Stomach (tissue), 9 donors: ENCODE results near the gene CLIC6. TPM values are rescaled to one million over a fixed set of nuclear protein-coding genes. Genes with fewer than 3 reads are reported as not detected.
A peak's percentile ranks its signal among the peaks of the same experiment; 100 is the strongest.

Experiments used
- DNase-seq, 2 donors: peaks; one replicate each; pipeline versions ENCODE4 v3.0.0 to v3.0.0-alpha.2; 2013 to 2019
- H3K27ac ChIP-seq, 5 donors: fragments of 200-600 bp in 4 of 5; sonication (generic) in 4 of 5; one replicate each; pipeline ENCODE4 v1.5.1; 2013 to 2019; ENCODE audit warnings: mild to moderate bottlenecking in 1 of 5, moderate library complexity in 1 of 5
- H3K27me3 ChIP-seq, 3 donors: fragments of 200-600 bp; sonication (generic); one replicate each; pipeline ENCODE4 v1.5.1; 2017 to 2019; ENCODE audit warnings: mixed run types in 1 of 3
- H3K36me3 ChIP-seq, 4 donors: fragments of 200-600 bp; sonication (generic); 1 replicate in 3 of 4; 2 replicates in 1 of 4; pipeline ENCODE4 v1.5.1; 2016 to 2019
- H3K4me1 ChIP-seq, 4 donors: fragments of 200-600 bp; sonication (generic); one replicate each; pipeline ENCODE4 v1.5.1; 2016 to 2019
- H3K4me3 ChIP-seq, 4 donors: fragments of 200-600 bp; sonication (generic) in 3 of 4; one replicate each; pipeline ENCODE4 v1.5.1; 2016 to 2019; ENCODE audit warnings: mild to moderate bottlenecking in 1 of 4
- H3K9me3 ChIP-seq, 4 donors: fragments of 200-600 bp; sonication (generic); one replicate each; pipeline ENCODE4 v1.5.1; 2016 to 2019
- CTCF ChIP-seq, 7 experiments: fragments of 450-650 bp in 4 of 7; fragments of 200-600 bp in 3 of 7; sonication (generic) in 3 of 7; IDR thresholded peaks; one replicate each; pipeline ENCODE4 v1.5.1; 2016 to 2019; ENCODE audit warnings: antibody characterized with exemption in 7 of 7, control low read depth in 2 of 7, mild to moderate bottlenecking in 1 of 7
- EP300 ChIP-seq: sonication (generic); formaldehyde crosslinking; IDR thresholded peaks from one replicate; pipeline ENCODE4 v1.6.1; 2017; ENCODE audit warnings: antibody characterized with exemption
- POLR2A ChIP-seq, 4 donors: fragments of 450-650 bp; IDR thresholded peaks; one replicate each; pipeline ENCODE4 v1.6.1; 2016; ENCODE audit warnings: antibody characterized with exemption in 4 of 4, control low read depth in 2 of 4, mild to moderate bottlenecking in 1 of 4, moderate library complexity in 1 of 4
- POLR2AphosphoS5 ChIP-seq, 3 donors: sonication (generic); formaldehyde crosslinking; IDR thresholded peaks; one replicate each; pipeline ENCODE4 v1.6.1; 2016; ENCODE audit warnings: antibody characterized with exemption in 3 of 3
- WGBS, 5 donors: extraction: QIAGEN DNeasy Blood & Tissue Kit in 3 of 5; methylation state at CpG; one replicate each; pipeline versions ENCODE4 v1.1.5 to v1.1.7; 2013 to 2018; 5-methylcytosine and 5-hydroxymethylcytosine counted together
- intact Hi-C: fragments of 100-400 bp; cut with DNase I; formaldehyde crosslinking; loops from one replicate; pipeline ENCODE4 v1.15.1; 2023; ENCODE audit warnings: low total_unique reads
- polyA plus RNA-seq, 3 donors: library from polyadenylated mRNA; stranded (reverse); fragments of 200-250 nt; gene quantifications; one replicate each; pipeline ENCODE4 v1.2.3, GENCODE V29; 2013
- total RNA-seq, 5 donors: library from RNA; depleted of rRNA; stranded (reverse); fragments of >200 nt; gene quantifications; one replicate each; pipeline versions ENCODE4 v1.1.0 to v1.2.3, GENCODE V29; 2014 to 2016
- donor health status: healthy with polysubstance abuse.
- donor health status: Bipolar disorder and iron deficiency.
- donor health status: healthy.

Gene CLIC6
- total and polyA plus RNA-seq, 8 donors, result 3.8 to 103 (median 64.8) TPM

- WGBS, 5 donors, result 52 to 86% (median 77%) methylated on average over 1 of the region's 1 CpG
- Histone ChIP-seq H3K27ac (peak overlapping the region in 3 of 5 donors; percentile 41 to 92 (median 83)), H3K9me3 (no peaks in the 10 kb centered on the region), H3K36me3 (no peaks in the 10 kb centered on the region), H3K27me3 (peaks cover 3 to 67% (median 19%) of the 10 kb centered on the region in 3 donors), H3K4me1 (peaks cover 7 to 44% (median 33%) of the 10 kb centered on the region in 4 donors), H3K4me3 (peak overlapping the region in 3 of 4 donors; percentile 63 to 69 (median 64))
- no peak for TF ChIP-seq CTCF (IDR thresholded peaks at IDR 0.05)
- TF ChIP-seq POLR2A (IDR thresholded peaks at IDR 0.05), result no peak
- TF ChIP-seq EP300, result no peak
- no peak for TF ChIP-seq POLR2AphosphoS5 (IDR thresholded peaks at IDR 0.05)
- intact Hi-C loops, result no loop called here
- no peak for DNase-seq
Observed at GRCh38 chr21:34671462-34671861, 2.7 kb downstream of the CLIC6 start.

GRCh38 chr21:34671891-34672290 is 3.1 kb downstream of the CLIC6 start:
- no peaks in the 10 kb centered on the region for H3K36me3 ChIP-seq
- H3K4me1 ChIP-seq, result peaks cover 7 to 44% (median 33%) of the 10 kb centered on the region in 4 donors
- peak overlapping the region in 3 of 4 donors; percentile 63 to 69 (median 64) for H3K4me3 ChIP-seq
- peak overlapping the region in 4 of 5 donors; percentile 23 to 92 (median 44) for H3K27ac ChIP-seq
- H3K9me3 ChIP-seq, result no peaks in the 10 kb centered on the region
- intact Hi-C loops, result no loop called here
- TF ChIP-seq CTCF (IDR thresholded peaks at IDR 0.05), result no peak
- TF ChIP-seq POLR2AphosphoS5 (IDR thresholded peaks at IDR 0.05), result no peak
- TF ChIP-seq EP300, result no peak
- TF ChIP-seq POLR2A (IDR thresholded peaks at IDR 0.05), result no peak
- no peak for DNase-seq
- H3K27me3 ChIP-seq, result peaks cover 3 to 67% (median 19%) of the 10 kb centered on the region in 3 donors
- WGBS, 5 donors, result 63 to 78% (median 70%) methylated on average over 4 of the region's 4 CpGs

- WGBS, 5 donors, result 25 to 52% (median 28%) methylated on average over 3 of the region's 3 CpGs
- Histone ChIP-seq H3K27me3 (peaks cover 3 to 62% (median 19%) of the 10 kb centered on the region in 3 donors), H3K36me3 (no peaks in the 10 kb centered on the region), H3K4me1 (peaks cover 7 to 44% (median 33%) of the 10 kb centered on the region in 4 donors), H3K9me3 (no peaks in the 10 kb centered on the region), H3K4me3 (peak overlapping the region in 1 of 4 donors; percentile 69), H3K27ac (peak overlapping the region in 2 of 5 donors; percentile 12 to 20)
- intact Hi-C loops, result no loop called here
- TF ChIP-seq EP300 (no peak), POLR2A (IDR thresholded peaks at IDR 0.05) (no peak), POLR2AphosphoS5 (IDR thresholded peaks at IDR 0.05) (no peak), CTCF (IDR thresholded peaks at IDR 0.05) (no peak)
- DNase-seq, result peak in 1 of 2 donors; percentile 55
Observed at GRCh38 chr21:34673006-34673405, 4.2 kb downstream of the CLIC6 start.

- TF ChIP-seq CTCF (IDR thresholded peaks at IDR 0.05), result no peak
- TF ChIP-seq EP300, result no peak
- TF ChIP-seq POLR2AphosphoS5 (IDR thresholded peaks at IDR 0.05), result no peak
- TF ChIP-seq POLR2A (IDR thresholded peaks at IDR 0.05), result no peak
Observed at GRCh38 chr21:34674468-34674867, 5.7 kb downstream of the CLIC6 start.

More at GRCh38 chr21:34674468-34674867, 5.7 kb downstream of the CLIC6 start:
- no peaks in the 10 kb centered on the region for H3K9me3 ChIP-seq
- intact Hi-C loops, result no loop called here
- H3K4me3 ChIP-seq, result no peak overlapping the region
- H3K27me3 ChIP-seq, result peaks cover 2 to 49% (median 13%) of the 10 kb centered on the region in 3 donors
- no peak overlapping the region for H3K27ac ChIP-seq
- DNase-seq, result no peak
- peaks cover 7 to 34% (median 24%) of the 10 kb centered on the region in 4 donors for H3K4me1 ChIP-seq
- H3K36me3 ChIP-seq, result no peaks in the 10 kb centered on the region
